Uterus (tissue), 4 donors: ENCODE measurements around the gene CYP27C1. TPM values are rescaled to one million over a fixed set of nuclear protein-coding genes. Genes with fewer than 3 reads are reported as not detected.
"Not testable (repeated sequence)": the region's sequence is repeated elsewhere in the genome, so short reads cannot be mapped to it uniquely, and the experiment has no call there.

ENCODE experiments used
- DNase-seq, 2 donors: peaks; one replicate each; pipeline ENCODE4 v3.0.0-alpha.2; 2019 to 2020
- H3K27ac ChIP-seq, 2 donors: fragments of 200-600 bp; sonication (generic); 1 replicate in 1 of 2; 2 replicates in 1 of 2; pipeline ENCODE4 v1.5.1; 2016 to 2018
- H3K27me3 ChIP-seq, 2 donors: fragments of 200-600 bp; sonication (generic); one replicate each; pipeline ENCODE4 v1.5.1; 2018 to 2019; ENCODE audit warnings: control low read depth in 1 of 2
- H3K36me3 ChIP-seq, 2 donors: fragments of 200-600 bp; sonication (generic); one replicate each; pipeline ENCODE4 v1.5.1; 2019; ENCODE audit warnings: control low read depth in 1 of 2
- H3K4me1 ChIP-seq, 2 donors: fragments of 200-600 bp; sonication (generic); one replicate each; pipeline ENCODE4 v1.5.1; 2018 to 2019; ENCODE audit warnings: control low read depth in 1 of 2
- H3K4me3 ChIP-seq, 2 donors: fragments of 200-600 bp; sonication (generic); 1 replicate in 1 of 2; 2 replicates in 1 of 2; pipeline ENCODE4 v1.5.1; 2018 to 2019; ENCODE audit warnings: mild to moderate bottlenecking in 1 of 2
- H3K9me3 ChIP-seq, 2 donors: fragments of 200-600 bp; sonication (generic); one replicate each; pipeline ENCODE4 v1.5.1; 2019; ENCODE audit warnings: control low read depth in 1 of 2
- POLR2A ChIP-seq, 2 donors: fragments of 450-650 bp; IDR thresholded peaks; one replicate each; pipeline ENCODE4 v1.6.1; 2016; ENCODE audit warnings: antibody characterized with exemption in 2 of 2, mild to moderate bottlenecking in 1 of 2, moderate library complexity in 1 of 2
- intact Hi-C: fragments of 100-400 bp; cut with DNase I; formaldehyde crosslinking; loops from one replicate; pipeline ENCODE4 v1.15.1; 2023; ENCODE audit warnings: low total_unique reads
- total RNA-seq, 4 donors: library from RNA; depleted of rRNA in 3 of 4; stranded (reverse); fragments of >200 nt in 3 of 4; gene quantifications; one replicate each; pipeline versions ENCODE4 v1.1.0 to v1.2.4, GENCODE V29; 2014 to 2023
- TF ChIP-seq, protein P1 (sequence below), 4 experiments: fragments of 200-600 bp in 2 of 4; fragments of 450-650 bp in 2 of 4; sonication (generic) in 2 of 4; IDR thresholded peaks; one replicate each; pipeline ENCODE4 v1.5.1; 2016 to 2019; ENCODE audit warnings: antibody characterized with exemption in 4 of 4, mild to moderate bottlenecking in 2 of 4, moderate library complexity in 1 of 4
- donor health status: DM: yes; HTN: yes; CAD: no.

The CYP27C1 gene
- total RNA-seq, 4 donors from 2014 or later, result 1.2 to 7.1 TPM; not detected in 2

DNA sequence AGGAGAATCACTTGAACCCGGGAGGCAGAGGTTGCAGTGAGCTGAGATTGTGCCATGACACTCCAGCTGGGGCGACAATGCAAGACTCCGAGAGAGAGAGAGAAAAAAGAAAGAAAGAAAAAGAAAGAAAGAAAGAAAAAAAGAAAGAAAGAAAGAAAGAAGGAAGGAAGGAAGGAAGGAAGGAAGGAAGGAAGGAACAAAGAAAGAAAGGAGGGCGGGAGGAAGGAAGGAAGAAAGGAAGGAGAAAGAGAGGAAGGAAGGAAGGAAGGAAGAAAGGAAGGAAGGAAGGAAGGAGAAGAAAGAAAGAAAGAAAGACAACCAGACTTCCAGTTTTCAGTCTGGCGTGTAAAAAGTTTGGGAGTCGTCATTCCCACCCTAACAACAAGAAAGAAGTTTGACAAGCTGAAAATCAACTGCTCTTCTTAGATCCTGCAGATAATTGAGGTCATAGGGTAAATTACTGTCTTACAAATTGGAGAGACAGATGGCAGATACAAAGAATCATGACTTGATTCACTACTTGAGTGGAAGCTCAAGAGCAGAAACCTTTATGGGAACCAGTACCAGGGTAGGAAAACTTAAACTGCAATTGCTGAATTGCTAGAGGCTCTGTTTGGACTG lies 15.1 kb upstream of the CYP27C1 start:
- DNase-seq, result no peak
- no peaks in the 10 kb centered on the region for H3K4me1 ChIP-seq
- no peaks in the 10 kb centered on the region for H3K9me3 ChIP-seq
- no peaks in the 10 kb centered on the region for H3K27me3 ChIP-seq
- H3K27ac ChIP-seq, result no peak overlapping the region
- intact Hi-C loops, result no loop called here
- TF ChIP-seq POLR2A (IDR thresholded peaks at IDR 0.05), result no peak
- TF ChIP-seq, protein P1, sequence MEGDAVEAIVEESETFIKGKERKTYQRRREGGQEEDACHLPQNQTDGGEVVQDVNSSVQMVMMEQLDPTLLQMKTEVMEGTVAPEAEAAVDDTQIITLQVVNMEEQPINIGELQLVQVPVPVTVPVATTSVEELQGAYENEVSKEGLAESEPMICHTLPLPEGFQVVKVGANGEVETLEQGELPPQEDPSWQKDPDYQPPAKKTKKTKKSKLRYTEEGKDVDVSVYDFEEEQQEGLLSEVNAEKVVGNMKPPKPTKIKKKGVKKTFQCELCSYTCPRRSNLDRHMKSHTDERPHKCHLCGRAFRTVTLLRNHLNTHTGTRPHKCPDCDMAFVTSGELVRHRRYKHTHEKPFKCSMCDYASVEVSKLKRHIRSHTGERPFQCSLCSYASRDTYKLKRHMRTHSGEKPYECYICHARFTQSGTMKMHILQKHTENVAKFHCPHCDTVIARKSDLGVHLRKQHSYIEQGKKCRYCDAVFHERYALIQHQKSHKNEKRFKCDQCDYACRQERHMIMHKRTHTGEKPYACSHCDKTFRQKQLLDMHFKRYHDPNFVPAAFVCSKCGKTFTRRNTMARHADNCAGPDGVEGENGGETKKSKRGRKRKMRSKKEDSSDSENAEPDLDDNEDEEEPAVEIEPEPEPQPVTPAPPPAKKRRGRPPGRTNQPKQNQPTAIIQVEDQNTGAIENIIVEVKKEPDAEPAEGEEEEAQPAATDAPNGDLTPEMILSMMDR (IDR thresholded peaks at IDR 0.05), result no peak
- no peak overlapping the region for H3K4me3 ChIP-seq
- H3K36me3 ChIP-seq, result no peaks in the 10 kb centered on the region

DNA sequence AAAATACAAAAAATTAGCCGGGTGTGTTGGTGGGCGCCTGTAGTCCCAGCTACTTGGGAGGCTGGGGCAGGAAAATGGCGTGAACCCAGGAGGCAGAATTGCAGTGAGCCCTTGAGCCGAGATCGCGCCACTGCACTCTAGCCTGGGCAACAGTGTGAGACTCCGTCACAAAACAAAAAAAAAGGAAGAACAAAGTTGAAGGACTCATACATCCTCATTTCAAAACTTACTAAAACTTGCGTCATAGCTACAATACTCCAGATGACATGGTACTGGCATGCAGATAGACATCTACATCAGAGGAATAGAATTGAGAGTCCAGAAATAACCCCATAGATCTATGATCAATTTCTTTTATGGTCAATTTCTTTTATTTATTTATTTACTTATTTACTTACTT lies 13.6 kb upstream of the CYP27C1 start:
- H3K4me1 ChIP-seq, result no peaks in the 10 kb centered on the region
- TF ChIP-seq POLR2A (IDR thresholded peaks at IDR 0.05), result no peak
- TF ChIP-seq, protein P1 (IDR thresholded peaks at IDR 0.05), result no peak
- intact Hi-C loops, result no loop called here
- no peaks in the 10 kb centered on the region for H3K9me3 ChIP-seq
- DNase-seq, result no peak
- no peak overlapping the region for H3K4me3 ChIP-seq
- no peaks in the 10 kb centered on the region for H3K36me3 ChIP-seq
- no peaks in the 10 kb centered on the region for H3K27me3 ChIP-seq
- no peak overlapping the region for H3K27ac ChIP-seq

DNA sequence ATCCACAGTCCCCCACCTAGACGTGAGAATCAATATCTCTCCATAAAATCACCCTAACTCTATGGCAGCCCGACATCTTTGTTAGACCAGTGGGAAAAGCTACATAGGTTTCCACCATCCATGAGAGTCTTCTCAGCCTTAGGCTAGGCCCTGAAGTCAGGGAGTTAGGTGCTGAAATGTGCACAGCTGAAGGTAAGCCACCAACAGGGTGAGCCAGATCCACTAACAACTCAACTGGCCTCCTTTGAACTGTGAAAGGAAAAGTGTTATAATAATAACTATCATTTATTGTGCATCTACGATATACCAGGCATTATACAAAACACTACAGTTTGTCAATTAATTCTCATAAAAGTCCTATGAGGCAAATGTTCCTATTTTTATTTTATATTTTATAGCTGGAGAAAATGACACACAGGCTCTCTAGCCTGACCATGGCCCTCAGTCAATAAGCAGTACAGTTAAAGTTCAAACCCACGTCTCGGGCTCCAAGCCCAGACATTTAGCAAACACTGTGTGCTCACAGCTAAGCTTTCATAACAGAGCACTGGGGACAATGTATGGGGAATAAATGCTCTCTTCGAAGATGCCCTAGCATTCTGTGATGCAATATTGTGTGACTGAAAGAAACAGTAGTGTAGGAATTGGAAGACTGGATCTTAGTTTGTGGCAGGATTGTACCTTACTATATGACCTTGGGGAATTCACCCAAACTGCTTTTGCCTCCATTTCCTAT lies 11.2 kb upstream of the CYP27C1 start:
- H3K27ac ChIP-seq, result no peak overlapping the region
- intact Hi-C loops, result no loop called here
- H3K36me3 ChIP-seq, result no peaks in the 10 kb centered on the region
- H3K9me3 ChIP-seq, result no peaks in the 10 kb centered on the region
- H3K27me3 ChIP-seq, result no peaks in the 10 kb centered on the region
- TF ChIP-seq POLR2A (IDR thresholded peaks at IDR 0.05), result no peak
- TF ChIP-seq, protein P1 (IDR thresholded peaks at IDR 0.05), result no peak
- no peak for DNase-seq
- no peaks in the 10 kb centered on the region for H3K4me1 ChIP-seq
- H3K4me3 ChIP-seq, result no peak overlapping the region

DNA sequence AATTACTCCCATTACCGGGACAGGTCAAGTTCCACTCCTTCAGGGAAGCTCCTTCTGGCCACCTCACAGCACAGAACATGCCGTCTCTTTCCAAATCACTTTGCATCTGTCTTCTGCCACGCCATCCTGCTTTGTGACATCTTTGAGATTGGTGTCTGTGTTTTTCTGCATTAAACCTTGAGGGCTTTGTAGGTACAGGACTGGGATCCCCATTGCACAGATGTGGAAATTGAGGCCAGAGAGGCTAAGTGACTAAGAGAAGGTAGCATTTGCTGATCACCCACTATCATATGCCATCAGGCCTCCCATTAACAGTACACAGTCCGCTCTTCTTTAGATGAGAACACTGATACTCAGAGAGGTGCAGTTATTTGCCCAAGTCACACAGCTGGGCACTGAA lies 9.5 kb upstream of the CYP27C1 start:
- Histone ChIP-seq H3K27me3 (no peaks in the 10 kb centered on the region), H3K36me3 (no peaks in the 10 kb centered on the region), H3K4me1 (no peaks in the 10 kb centered on the region), H3K9me3 (no peaks in the 10 kb centered on the region), H3K27ac (no peak overlapping the region), H3K4me3 (no peak overlapping the region)
- no peak for DNase-seq
- intact Hi-C loops, result no loop called here
- TF ChIP-seq, protein P1 (IDR thresholded peaks at IDR 0.05), result no peak
- no peak for TF ChIP-seq POLR2A (IDR thresholded peaks at IDR 0.05)

DNA sequence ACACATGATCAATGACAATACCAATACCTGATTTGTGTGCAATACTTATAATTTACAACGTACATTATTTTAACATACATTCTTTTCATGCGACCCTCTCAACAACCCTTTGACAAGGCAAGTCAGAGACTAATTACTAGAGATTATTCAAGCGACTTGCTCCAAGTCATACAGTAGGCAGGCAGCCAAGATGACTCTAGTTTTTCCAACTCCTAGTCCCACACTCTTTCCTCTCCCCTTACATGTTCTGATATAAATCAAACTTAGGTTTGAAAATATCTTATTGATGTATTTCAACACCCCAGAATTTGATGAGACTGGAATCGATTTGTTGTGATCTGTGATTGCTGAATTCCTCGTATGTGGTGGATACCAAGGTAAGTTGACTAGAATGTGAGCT lies 8.0 kb upstream of the CYP27C1 start:
- TF ChIP-seq, protein P1 (IDR thresholded peaks at IDR 0.05), result no peak
- no peak for TF ChIP-seq POLR2A (IDR thresholded peaks at IDR 0.05)
- intact Hi-C loops, result no loop called here
- Histone ChIP-seq H3K4me3 (no peak overlapping the region), H3K27me3 (no peaks in the 10 kb centered on the region), H3K4me1 (no peaks in the 10 kb centered on the region), H3K36me3 (no peaks in the 10 kb centered on the region), H3K27ac (no peak overlapping the region), H3K9me3 (no peaks in the 10 kb centered on the region)
- no peak for DNase-seq

DNA sequence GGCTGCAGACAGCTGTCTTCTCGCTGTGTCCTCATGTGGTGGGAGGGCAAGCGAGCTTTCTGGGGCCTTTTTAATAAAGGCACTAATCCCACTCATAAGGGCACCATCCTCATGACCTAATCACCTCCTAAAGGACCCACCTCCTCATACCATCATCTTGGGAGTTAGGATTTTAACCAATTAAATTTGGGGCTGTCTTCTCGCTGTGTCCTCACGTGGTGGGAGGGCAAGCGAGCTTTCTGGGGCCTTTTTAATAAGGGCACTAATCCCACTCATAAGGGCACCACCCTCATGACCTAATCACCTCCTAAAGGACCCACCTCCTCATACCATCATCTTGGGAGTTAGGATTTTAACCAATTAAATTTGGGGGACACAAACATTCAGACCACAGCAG lies 7.2 kb upstream of the CYP27C1 start:
- DNase-seq, H3K9me3 ChIP-seq, intact Hi-C loops, H3K4me1 ChIP-seq, H3K27me3 ChIP-seq, H3K4me3 ChIP-seq, H3K27ac ChIP-seq, H3K36me3 ChIP-seq: not testable (repeated sequence)
